ENCODE data around the gene RADIL. TPM values are rescaled to one million over a fixed set of nuclear protein-coding genes. Genes with fewer than 3 reads are reported as not detected.

The RADIL gene
- total and polyA plus RNA-seq, 2 of the 13 experiments (the other 11 are each of a cell fraction or from before 2014, with no cell fraction given) = 0.05 to 0.09 TPM

DNA sequence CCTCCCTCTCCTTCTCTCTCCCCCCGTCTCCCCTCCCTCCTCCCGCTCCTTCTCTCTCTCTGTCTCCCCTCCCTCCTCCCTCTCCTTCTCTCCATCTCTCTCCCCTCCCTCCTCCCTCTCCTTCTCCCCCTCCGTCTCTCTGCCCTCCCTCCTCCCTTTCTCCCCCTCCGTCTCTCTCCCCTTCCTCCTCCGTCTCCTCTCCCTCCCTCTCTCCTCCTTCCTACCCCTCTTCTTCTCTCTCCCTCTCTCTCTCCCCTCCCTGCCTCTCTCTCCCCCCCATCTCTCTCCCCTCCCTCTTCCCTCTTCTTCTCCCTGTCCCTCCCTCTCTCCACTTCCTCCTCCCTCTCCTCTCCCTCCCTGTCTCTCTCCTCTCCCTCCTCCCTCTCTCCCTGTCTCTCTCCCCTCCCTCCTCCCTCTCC is 75.9 kb downstream of the RADIL start:
- WGBS (ENCODE audit: low lambda C conversion rate) = 9% methylated on average over 5 of the region's 5 CpGs
- ATAC-seq = no peak
- in situ Hi-C loops (cut with HindIII; ENCODE audit: extremely low pct_ligation_motif_present, low pct_unique_long_range_greater_than_20kb) = no loop called here
- intact Hi-C loops (cut with micrococcal nuclease; ENCODE audit: unreplicated experiment) = no loop called here
- H3K4me3 ChIP-seq (replicated peaks in 1 of 3; ENCODE audit: insufficient read depth in 1 of 3, low read depth in 2 of 3, low read length in 3 of 3) = no peak overlapping the region
- no peaks in the 10 kb centered on the region for H3K36me3 ChIP-seq (replicated peaks in 1 of 2; ENCODE audit: control insufficient read depth in 1 of 2, insufficient read depth in 2 of 2, low read length in 2 of 2)
- FAIRE-seq = no peak
- no peaks in the 10 kb centered on the region for H3K79me2 ChIP-seq (ENCODE audit: insufficient read depth, low read length)
- no peak overlapping the region for H3K27ac ChIP-seq (ENCODE audit: extremely low read length, insufficient read depth, low read length)
- H3K9me3 ChIP-seq (ENCODE audit: low read length) = no peaks in the 10 kb centered on the region
- CTCF ChIA-PET (ENCODE audit: low intra/inter-chr PET ratio, low total read pairs) = no interaction called here
- POLR2A ChIA-PET = no interaction called here
- DNase-seq (ENCODE audit: low spot score) = no peak
- H2AFZ ChIP-seq (ENCODE audit: low read length) = no peak overlapping the region
- peaks cover 6% of the 10 kb centered on the region; the same call in 1 of the 2 replicates for H3K4me1 ChIP-seq (ENCODE audit: insufficient read depth, low read length)
- no TSS peak for BruUV-seq (replicated peaks)
- peaks cover 7 to 32% of the 10 kb centered on the region in 2 experiments; a peak in 3 of 5 replicates for H3K27me3 ChIP-seq (ENCODE audit: control insufficient read depth in 1 of 2, insufficient read depth in 2 of 2, low read length in 2 of 2)
- H4K20me1 ChIP-seq (ENCODE audit: insufficient read depth, low read length) = no peaks in the 10 kb centered on the region
- H3K9ac ChIP-seq (ENCODE audit: insufficient read depth, low read depth, low read length) = no peak overlapping the region
- TF ChIP-seq ZSCAN12 (CRISPR knock-in tag; IDR thresholded peaks at IDR 0.05) (no peak), JARID2 (CRISPR knock-in tag; IDR thresholded peaks at IDR 0.05; ENCODE audit: insufficient replicate concordance) (no peak), CCAR2 (optimal IDR thresholded peaks at IDR 0.05; ENCODE audit: low read depth, low read length) (no peak), PCBP2 (optimal IDR thresholded peaks at IDR 0.05; ENCODE audit: low read depth, low read length, poor library complexity, severe bottlenecking) (no peak), ATF1 (CRISPR knock-in tag; IDR thresholded peaks at IDR 0.05) (no peak), CCDC6 (CRISPR knock-in tag; IDR thresholded peaks at IDR 0.05) (no peak), SSRP1 (CRISPR knock-in tag; IDR thresholded peaks at IDR 0.05) (no peak), ZFX (CRISPR knock-in tag; IDR thresholded peaks at IDR 0.05; ENCODE audit: low read depth) (no peak), TAF1 (CRISPR knock-in tag; IDR thresholded peaks at IDR 0.05) (no peak), PHF21A (CRISPR knock-in tag; IDR thresholded peaks at IDR 0.05) (no peak), CREM (IDR thresholded peaks at IDR 0.05) (no peak), CREM (CRISPR knock-in tag; IDR thresholded peaks at IDR 0.05) (no peak), XRCC5 (optimal IDR thresholded peaks at IDR 0.05; ENCODE audit: low read length) (no peak), HOXA5 (CRISPR knock-in tag; IDR thresholded peaks at IDR 0.05) (no peak), MXI1 (IDR thresholded peaks at IDR 0.05; ENCODE audit: borderline replicate concordance, low read depth, low read length) (no peak), HDAC1 (CRISPR knock-in tag; IDR thresholded peaks at IDR 0.05) (no peak), RAD51 (IDR thresholded peaks at IDR 0.05; ENCODE audit: borderline replicate concordance) (no peak), ZNF670 (CRISPR knock-in tag; IDR thresholded peaks at IDR 0.05; ENCODE audit: borderline replicate concordance) (no peak)
- TF ChIP-seq, protein P1, sequence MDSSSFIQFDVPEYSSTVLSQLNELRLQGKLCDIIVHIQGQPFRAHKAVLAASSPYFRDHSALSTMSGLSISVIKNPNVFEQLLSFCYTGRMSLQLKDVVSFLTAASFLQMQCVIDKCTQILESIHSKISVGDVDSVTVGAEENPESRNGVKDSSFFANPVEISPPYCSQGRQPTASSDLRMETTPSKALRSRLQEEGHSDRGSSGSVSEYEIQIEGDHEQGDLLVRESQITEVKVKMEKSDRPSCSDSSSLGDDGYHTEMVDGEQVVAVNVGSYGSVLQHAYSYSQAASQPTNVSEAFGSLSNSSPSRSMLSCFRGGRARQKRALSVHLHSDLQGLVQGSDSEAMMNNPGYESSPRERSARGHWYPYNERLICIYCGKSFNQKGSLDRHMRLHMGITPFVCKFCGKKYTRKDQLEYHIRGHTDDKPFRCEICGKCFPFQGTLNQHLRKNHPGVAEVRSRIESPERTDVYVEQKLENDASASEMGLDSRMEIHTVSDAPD (CRISPR knock-in tag; IDR thresholded peaks at IDR 0.05) = no peak
- TF ChIP-seq, protein P2, sequence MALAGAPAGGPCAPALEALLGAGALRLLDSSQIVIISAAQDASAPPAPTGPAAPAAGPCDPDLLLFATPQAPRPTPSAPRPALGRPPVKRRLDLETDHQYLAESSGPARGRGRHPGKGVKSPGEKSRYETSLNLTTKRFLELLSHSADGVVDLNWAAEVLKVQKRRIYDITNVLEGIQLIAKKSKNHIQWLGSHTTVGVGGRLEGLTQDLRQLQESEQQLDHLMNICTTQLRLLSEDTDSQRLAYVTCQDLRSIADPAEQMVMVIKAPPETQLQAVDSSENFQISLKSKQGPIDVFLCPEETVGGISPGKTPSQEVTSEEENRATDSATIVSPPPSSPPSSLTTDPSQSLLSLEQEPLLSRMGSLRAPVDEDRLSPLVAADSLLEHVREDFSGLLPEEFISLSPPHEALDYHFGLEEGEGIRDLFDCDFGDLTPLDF (CRISPR knock-in tag; IDR thresholded peaks at IDR 0.05) = no peak
- TF ChIP-seq, protein P3, sequence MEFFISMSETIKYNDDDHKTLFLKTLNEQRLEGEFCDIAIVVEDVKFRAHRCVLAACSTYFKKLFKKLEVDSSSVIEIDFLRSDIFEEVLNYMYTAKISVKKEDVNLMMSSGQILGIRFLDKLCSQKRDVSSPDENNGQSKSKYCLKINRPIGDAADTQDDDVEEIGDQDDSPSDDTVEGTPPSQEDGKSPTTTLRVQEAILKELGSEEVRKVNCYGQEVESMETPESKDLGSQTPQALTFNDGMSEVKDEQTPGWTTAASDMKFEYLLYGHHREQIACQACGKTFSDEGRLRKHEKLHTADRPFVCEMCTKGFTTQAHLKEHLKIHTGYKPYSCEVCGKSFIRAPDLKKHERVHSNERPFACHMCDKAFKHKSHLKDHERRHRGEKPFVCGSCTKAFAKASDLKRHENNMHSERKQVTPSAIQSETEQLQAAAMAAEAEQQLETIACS (CRISPR knock-in tag; IDR thresholded peaks at IDR 0.05) = no peak
- H3K4me2 ChIP-seq (ENCODE audit: low read depth, low read length) = no peak overlapping the region
